Fibroblast of gingiva (primary cell): Measurements from ENCODE around the gene SH3BP5.

Source experiments
- DNase-seq: peaks from one replicate; pipeline ENCODE4 v3.0.0-alpha.2; 2011; ENCODE audit warnings: low read depth

Gene SH3BP5

DNA sequence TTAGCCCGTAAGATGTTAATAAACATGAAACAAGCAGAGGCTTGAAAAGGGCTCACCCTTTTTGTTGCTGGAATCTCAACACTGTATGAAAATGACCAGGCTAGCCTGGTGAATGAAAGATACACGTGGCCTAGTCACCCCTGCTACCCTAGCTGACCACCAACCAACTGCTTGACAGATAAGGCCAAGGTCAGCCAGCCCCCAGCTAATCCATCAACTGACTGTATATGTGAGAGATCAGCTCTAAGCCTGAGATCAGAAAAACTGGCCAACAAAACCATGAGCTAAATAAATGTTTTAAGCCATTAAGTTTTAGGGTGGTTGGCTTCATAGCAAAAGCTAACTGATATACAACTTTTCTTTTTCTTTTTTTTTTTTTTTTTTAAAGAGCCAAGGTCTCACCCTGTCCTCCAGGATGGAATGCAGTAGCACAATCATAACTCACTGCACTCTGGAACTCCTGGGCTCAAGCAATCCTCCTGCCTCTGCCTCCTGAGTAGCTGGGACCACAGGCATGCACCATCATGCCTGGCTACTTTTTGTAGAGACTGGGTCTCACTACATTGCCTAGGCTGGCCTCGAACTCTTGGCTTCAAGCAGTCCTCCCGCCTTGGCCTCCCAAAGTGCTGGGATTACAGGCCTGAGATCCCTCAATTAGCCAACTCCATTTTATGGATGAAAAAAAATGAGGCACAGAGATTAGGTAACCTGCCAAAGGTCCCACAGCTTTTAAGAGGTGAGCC is 34.6 kb downstream of the SH3BP5 start:
- no peak for DNase-seq

DNA sequence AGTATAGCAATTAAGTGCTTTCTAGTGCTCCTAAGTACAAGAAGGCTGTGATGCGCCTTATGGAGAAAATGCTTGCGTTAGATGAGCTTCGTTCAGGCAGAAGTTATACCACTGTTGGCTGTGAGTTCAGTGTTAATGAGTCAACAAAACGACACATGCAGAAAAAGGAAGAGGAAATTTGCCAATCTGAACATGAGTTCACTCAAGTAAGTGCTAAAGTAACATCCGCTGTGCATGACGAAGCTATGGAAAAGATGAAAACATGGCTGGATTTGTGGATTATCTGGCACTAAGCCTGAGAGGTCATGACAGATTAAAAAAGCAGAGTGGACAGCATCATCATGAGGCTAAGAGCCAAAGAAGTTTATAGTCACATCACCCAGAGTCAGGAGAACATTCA is 36.9 kb downstream of the SH3BP5 start:
- no peak for DNase-seq

DNA sequence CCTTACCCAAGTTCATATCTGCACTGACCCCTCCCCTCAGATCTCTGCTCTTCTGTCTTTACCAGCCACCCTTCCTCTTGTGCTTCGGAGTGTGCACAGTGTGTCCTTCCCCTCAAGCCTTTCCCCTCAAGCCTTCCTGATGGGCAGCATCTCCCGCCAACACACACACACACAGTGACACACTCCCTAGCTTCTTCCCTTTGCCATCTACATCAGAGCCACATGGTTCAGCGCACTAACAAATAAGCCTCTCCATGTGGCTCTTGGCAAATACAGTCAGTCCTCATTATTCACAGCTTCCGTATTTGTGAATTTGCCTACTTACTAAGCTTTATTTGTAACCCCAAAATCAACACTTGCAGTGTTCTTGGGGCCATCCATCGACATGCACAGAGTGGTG is 37.5 kb downstream of the SH3BP5 start:
- no peak for DNase-seq

GRCh38 chr3:15292765-15293522 is 39.4 kb downstream of the SH3BP5 start:
- peak; percentile 56 for DNase-seq

DNA sequence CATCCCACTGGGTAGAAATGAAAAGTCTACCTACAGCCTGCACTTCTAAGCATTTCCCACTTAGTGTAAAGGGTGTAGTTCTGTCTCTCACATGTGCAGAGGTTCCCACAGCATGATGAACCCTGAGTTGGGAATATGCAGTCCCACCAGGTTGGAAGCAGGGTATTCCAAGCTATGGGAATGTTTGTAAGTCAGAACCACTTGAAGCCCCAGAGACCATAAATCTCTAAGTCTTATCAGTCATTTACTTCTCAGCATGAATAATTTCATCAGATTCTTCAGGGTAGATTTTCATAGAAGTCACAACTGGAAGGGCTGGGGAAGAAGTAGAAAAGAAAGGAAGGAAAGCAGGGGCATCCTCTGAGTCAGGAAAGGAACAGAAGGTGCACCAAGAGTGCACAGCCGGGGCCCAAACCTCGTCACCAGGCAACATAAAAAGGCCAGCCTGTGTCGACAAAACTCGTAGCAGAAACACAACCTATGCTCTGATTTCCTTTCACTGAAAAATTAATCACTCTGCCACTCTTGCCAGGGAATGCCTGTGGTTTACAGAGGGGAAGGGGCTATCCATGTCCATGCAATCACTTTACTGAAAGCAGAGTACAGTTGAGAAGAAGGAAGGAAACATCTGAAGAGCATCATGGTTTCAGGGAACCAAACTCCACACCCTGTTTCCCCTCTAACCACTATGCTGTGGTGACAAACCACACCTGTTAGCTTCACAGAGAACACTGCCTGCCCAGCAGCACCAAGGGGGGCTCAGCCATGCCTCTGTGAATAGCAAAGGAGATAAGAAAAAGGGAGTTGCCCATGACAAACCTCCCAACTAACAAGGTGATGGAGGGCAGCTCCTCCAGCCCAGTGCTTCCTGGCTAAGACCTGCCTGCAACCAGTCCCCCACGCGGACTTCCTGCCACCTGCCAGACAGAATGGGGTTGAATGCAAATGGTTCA is 40.5 kb downstream of the SH3BP5 start:
- no peak for DNase-seq

- DNase-seq = no peak
These were observed 41.6 kb downstream of the SH3BP5 start for GRCh38 chr3:15290736-15291135.

- DNase-seq = no peak
These were observed 42.7 kb downstream of the SH3BP5 start for GRCh38 chr3:15289661-15290060.

DNA sequence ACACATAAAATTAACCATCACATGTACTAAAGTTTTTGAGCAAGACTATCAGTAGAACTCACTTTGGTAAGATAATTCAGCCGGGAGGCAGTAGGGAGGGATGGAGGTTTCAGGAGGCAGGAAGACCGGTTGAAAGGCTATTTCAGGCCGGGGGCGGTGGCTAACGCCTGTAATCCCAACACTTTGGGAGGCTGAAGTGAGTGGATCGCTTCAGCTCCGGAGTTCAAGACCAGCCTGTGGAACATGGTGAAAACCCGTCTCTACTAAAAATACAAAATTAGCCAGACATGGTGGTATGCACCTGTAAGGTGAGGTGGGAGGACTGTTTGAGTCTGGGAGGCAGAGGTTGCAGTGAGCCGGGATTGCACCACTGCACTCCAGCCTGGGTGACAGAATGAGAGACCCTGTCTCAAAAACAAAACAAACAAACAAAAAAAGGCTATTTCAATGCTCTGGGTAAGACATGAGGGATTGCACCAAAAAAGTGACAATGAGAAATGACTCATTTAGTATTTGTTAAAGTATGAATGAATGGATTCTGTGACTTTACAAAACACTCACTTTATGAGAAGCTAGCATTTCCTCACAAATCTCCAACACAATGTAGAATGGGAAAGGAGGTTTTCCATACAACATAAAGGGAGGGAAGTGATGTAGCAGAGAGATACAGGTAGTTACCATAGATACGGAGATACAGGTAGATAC is 43.9 kb downstream of the SH3BP5 start:
- DNase-seq = no peak

- DNase-seq = peak; percentile 94
These were observed 44.6 kb downstream of the SH3BP5 start for GRCh38 chr3:15287565-15288330.

DNA sequence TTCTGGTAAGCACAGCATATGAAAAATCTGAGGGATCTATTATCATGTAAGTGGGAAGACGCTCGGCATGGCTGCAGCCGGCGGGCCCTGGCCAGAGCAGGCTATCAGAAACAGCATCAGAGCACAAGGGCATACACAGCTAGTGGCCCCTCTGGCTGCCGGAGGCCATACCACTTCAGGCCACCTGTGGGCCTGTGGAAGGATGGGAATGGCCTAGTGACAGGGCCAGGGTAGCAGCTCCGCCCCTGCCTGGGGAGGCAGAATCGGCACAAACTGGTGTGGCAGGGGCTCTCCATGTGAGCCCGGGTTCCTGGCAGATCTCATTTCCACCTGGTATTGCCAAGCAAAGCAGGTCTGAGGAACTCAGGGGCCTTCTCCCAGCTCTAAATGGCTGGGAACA is 46.4 kb downstream of the SH3BP5 start:
- no peak for DNase-seq

GRCh38 chr3:15284121-15284889 is 48.1 kb downstream of the SH3BP5 start:
- DNase-seq = no peak

DNA sequence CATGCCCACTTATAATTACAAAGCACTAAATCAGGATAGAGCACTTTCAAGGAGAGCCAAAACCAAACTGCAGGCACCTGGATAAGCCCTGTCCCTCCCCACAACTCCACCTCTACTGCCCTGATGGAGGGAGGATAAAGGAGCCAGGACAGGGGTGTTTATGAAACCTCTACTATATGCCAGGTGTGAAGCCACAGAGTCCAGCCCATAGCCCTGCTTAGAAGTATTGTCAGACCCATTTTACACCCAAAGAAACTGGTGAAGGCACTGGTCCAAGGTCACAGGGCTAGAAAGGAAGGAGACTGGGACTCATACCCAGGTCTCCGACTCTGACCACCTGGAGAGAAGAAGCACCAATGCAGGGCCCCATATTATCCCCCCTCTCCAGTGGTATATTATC is 48.7 kb downstream of the SH3BP5 start:
- DNase-seq = no peak

- DNase-seq = no peak
These were observed 50.6 kb downstream of the SH3BP5 start for GRCh38 chr3:15281817-15282216.

DNA sequence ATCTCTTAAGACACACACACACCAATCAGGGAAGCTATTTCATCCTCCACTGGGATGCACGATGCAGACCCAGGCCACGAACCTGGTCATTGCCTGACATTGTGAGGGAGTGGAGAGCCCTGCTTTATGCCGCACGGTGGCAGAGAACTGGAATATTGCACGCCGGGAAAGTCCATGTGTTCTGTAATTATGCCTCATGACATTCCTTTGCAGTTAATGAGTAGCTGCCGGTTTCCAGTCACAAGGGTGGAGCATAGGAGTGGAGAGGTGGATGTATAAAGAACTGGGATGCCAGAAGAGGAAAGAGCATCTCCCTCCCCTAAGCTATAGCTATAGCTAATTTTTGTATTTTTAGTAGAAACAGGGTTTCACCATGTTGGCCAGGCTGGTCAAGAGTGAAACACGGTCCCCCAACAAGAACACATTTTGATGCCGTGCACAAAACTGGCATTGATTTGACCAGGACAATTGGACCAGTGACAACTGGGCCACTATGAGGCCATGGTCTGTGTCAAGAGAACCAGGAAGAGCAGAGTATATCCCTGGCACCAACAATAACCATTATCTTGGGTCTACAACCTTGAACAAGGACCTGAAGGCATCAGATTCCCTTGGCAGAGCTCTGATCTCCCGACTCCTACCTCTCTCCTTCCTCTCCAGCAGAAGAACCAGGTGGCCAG is 51.4 kb downstream of the SH3BP5 start:
- DNase-seq = no peak

DNA sequence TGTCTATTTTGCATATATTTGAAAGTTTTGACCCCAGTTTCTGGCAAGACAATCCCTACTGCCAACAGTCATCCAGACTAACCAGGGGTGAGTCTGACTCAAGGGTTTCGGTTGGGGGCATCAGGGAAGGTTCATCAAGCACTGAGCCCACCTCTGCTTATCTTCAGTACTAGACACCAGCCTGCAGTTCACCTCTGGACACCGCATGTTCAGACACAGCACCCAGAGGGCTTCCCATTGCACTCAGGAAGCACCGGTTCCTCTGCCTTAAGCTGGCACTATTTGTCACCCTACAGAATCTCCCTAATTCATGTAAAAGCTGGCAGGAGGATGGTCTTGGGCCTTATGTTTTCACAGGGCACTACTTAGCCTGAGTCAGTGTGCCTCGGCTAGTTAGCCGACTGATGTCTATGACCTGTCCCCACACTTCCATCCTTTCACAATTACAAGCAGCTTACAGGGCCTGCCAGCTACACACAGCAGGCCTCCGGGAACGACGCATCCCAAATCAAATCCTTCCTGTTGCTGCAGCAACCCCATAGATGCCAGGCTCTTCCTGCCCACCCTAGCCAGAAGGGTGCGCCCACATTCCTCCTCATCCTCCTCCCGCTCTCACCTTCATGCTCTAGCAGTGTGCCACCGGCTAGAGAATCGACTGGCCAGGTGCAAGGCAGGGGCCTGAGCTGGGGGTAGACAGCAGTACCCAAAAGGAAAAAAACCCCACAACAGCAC is 52.5 kb downstream of the SH3BP5 start:
- DNase-seq = no peak

- DNase-seq = no peak
These were observed 53.2 kb downstream of the SH3BP5 start for GRCh38 chr3:15279205-15279604.

- no peak for DNase-seq
These were observed 54.4 kb downstream of the SH3BP5 start for GRCh38 chr3:15277861-15278500.

DNA sequence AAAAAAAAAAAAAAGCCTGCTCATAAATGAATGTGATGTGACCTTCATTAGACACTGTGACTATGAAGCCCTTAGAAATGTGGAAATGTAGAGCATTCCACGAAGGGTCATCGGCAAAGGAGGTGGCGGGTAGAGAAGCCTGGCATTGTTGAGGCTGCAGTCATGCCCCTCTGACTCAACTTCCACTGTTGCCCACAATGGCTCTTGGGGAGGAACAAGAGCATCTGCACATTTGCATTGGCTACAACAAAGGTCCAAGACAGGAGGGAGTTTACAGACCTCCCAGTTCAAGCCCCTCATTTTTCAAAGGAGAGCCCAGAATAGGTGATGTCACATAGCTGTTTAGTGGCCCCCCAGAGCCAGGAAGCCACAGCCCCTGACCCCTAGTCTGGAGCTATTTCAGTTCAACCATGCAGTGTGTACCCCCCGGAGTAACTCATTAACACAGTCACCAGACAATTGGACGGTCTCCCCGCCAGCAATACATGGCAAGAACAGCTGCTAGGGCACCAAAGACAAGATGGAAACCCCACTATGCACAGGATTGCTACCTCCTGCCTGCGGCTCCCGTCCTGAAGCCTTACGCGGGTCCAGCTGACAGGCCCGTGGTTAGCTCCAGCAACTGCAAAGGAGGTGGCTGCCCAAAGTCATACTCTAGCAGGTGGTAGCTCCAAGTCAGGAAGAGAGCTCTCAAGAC is 56.2 kb downstream of the SH3BP5 start:
- no peak for DNase-seq
